ENCODE measurements around the gene ERICH6B. TPM values are rescaled to one million over a fixed set of nuclear protein-coding genes. Genes with fewer than 3 reads are reported as not detected.

Gene ERICH6B
- total and polyA plus RNA-seq, 10 of the 15 experiments (the other 5 are each of a cell fraction or from before 2014, with no cell fraction given): 0.27 to 0.75 (median 0.33) TPM; not detected in 7

- Histone ChIP-seq H3K27ac (ENCODE audit: control insufficient read depth, insufficient read depth) (no peak overlapping the region), H3K4me2 (ENCODE audit: control insufficient read depth, insufficient read depth) (no peak overlapping the region), H3K4me3 (no peak overlapping the region), H3K27me3 (replicated peaks in 1 of 2; ENCODE audit: control insufficient read depth in 2 of 2, insufficient read depth in 2 of 2, low read length in 1 of 2) (no peaks in the 10 kb centered on the region), H3K79me2 (ENCODE audit: control insufficient read depth, insufficient read depth, low read length) (no peaks in the 10 kb centered on the region), H3K4me1 (ENCODE audit: control insufficient read depth, insufficient read depth, low read length) (no peaks in the 10 kb centered on the region), H3K9ac (ENCODE audit: control insufficient read depth, insufficient read depth, low read length) (no peak overlapping the region), H2AFZ (ENCODE audit: control insufficient read depth, low read depth, low read length) (no peak overlapping the region), H3K36me3 (ENCODE audit: control insufficient read depth in 2 of 2, insufficient read depth in 2 of 2, low read length in 1 of 2) (no peaks in the 10 kb centered on the region), H4K20me1 (ENCODE audit: control insufficient read depth, insufficient read depth) (no peaks in the 10 kb centered on the region), H3K9me3 (replicated peaks; ENCODE audit: control insufficient read depth, insufficient read depth, low read length) (no peaks in the 10 kb centered on the region)
- RAD21 ChIA-PET (ENCODE audit: unreplicated experiment): no interaction called here
- FAIRE-seq (no peak), DNase-seq (ENCODE audit: low read depth, low spot score) (no peak), ATAC-seq (no peak)
- in situ Hi-C loops (cut with MboI): loop anchor here (10.0 kb wide), 1 partner anchor 179 kb away; no protein-coding TSS in a partner anchor
- CTCF ChIA-PET: interaction anchor here (1.3 kb wide), 1 partner anchor 778 kb away, joined by 4 read pairs; no protein-coding TSS in a partner anchor
- POLR2A ChIA-PET: no interaction called here
- WGBS (ENCODE audit: insufficient coverage, insufficient replicate concordance, low lambda C conversion rate, missing lambda C conversion rate): 33% methylated on average over 6 of the region's 6 CpGs
- SMC1A ChIA-PET (ENCODE audit: uncharacterized antibody, unreplicated experiment): interaction anchor here (1.1 kb wide), 1 partner anchor 84 kb away, joined by 3 read pairs; no protein-coding TSS in a partner anchor
- no TSS peak for BruUV-seq (replicated peaks)
- TF ChIP-seq CBFB (IDR thresholded peaks at IDR 0.05; ENCODE audit: low read depth) (no peak), BRCA1 (IDR thresholded peaks at IDR 0.05; ENCODE audit: low read depth, low read length) (no peak), PML (IDR thresholded peaks at IDR 0.05; ENCODE audit: low read length) (no peak), GATAD2B (conservative IDR thresholded peaks at IDR 0.05; ENCODE audit: low read depth) (no peak), CEBPZ (IDR thresholded peaks at IDR 0.05; ENCODE audit: low read depth, low read length) (no peak), SPI1 (IDR thresholded peaks at IDR 0.05; ENCODE audit: borderline replicate concordance, insufficient read depth, low read depth, low read length) (no peak), ETV6 (conservative IDR thresholded peaks at IDR 0.05 in 1 of 2, IDR thresholded peaks at IDR 0.05 in 1 of 2; ENCODE audit: borderline replicate concordance in 1 of 2, low read depth in 1 of 2) (no peak), MAX (IDR thresholded peaks at IDR 0.05; ENCODE audit: low read depth, low read length) (no peak), SIN3A (IDR thresholded peaks at IDR 0.05; ENCODE audit: low read depth, low read length) (no peak), HCFC1 (IDR thresholded peaks at IDR 0.05; ENCODE audit: low read length) (no peak), TBL1XR1 (IDR thresholded peaks at IDR 0.05; ENCODE audit: low read depth, low read length) (no peak)
- intact Hi-C loops (cut with micrococcal nuclease; ENCODE audit: unreplicated experiment): no loop called here
Observed at GRCh38 chr13:45545686-45546409, 69.7 kb downstream of the ERICH6B start.
